ENCODE results near the gene OR2AE1.

- TF ChIP-seq POLR2AphosphoS5 (IDR thresholded peaks at IDR 0.05; ENCODE audit: low read depth, low read length) (no peak), POLR2A (IDR thresholded peaks at IDR 0.05; ENCODE audit: low read depth, low read length) (no peak), TAF1 (IDR thresholded peaks at IDR 0.05; ENCODE audit: low read depth, low read length) (no peak), POU2F2 (IDR thresholded peaks at IDR 0.05; ENCODE audit: low read depth, low read length) (no peak)
Observed at GRCh38 chr7:99828811-99829210, 48.0 kb downstream of the OR2AE1 start.
